ENCODE measurements around the gene SHMT2.

Gene SHMT2

GRCh38 chr12:57225680-57226210 is 3.8 kb upstream of the SHMT2 start:
- DNase-seq (ENCODE audit: low read depth, low spot score) = no peak

GRCh38 chr12:57226588-57227314 is 2.8 kb upstream of the SHMT2 start:
- no peak for DNase-seq (ENCODE audit: low read depth, low spot score)

- DNase-seq (ENCODE audit: low read depth, low spot score) = no peak
These were observed 2.0 kb upstream of the SHMT2 start for GRCh38 chr12:57227315-57228115.

GRCh38 chr12:57229046-57229633 is 371 bp upstream of the SHMT2 start:
- DNase-seq (ENCODE audit: low read depth, low spot score) = no peak

- no peak for DNase-seq (ENCODE audit: low read depth, low spot score)
These were observed 1.1 kb downstream of the SHMT2 start for GRCh38 chr12:57230381-57231155.

- DNase-seq (ENCODE audit: low read depth, low spot score) = no peak
These were observed 1.9 kb downstream of the SHMT2 start for GRCh38 chr12:57231276-57232021.

GRCh38 chr12:57232156-57232756 is 2.7 kb downstream of the SHMT2 start:
- no peak for DNase-seq (ENCODE audit: low read depth, low spot score)

- no peak for DNase-seq (ENCODE audit: low read depth, low spot score)
These were observed 4.1 kb downstream of the SHMT2 start for GRCh38 chr12:57233357-57234232.

GRCh38 chr12:57234233-57234570 is 4.7 kb downstream of the SHMT2 start:
- DNase-seq (ENCODE audit: low read depth, low spot score) = no peak

GRCh38 chr12:57234571-57235016 is 5.1 kb downstream of the SHMT2 start:
- DNase-seq (ENCODE audit: low read depth, low spot score) = no peak

GRCh38 chr12:57235017-57235727 is 5.7 kb downstream of the SHMT2 start:
- no peak for DNase-seq (ENCODE audit: low read depth, low spot score)

GRCh38 chr12:57235728-57236131 is 6.2 kb downstream of the SHMT2 start:
- no peak for DNase-seq (ENCODE audit: low read depth, low spot score)

GRCh38 chr12:57236201-57236924 is 6.9 kb downstream of the SHMT2 start:
- DNase-seq (ENCODE audit: low read depth, low spot score) = no peak

- DNase-seq (ENCODE audit: low read depth, low spot score) = no peak
These were observed 7.5 kb downstream of the SHMT2 start for GRCh38 chr12:57236925-57237595.

GRCh38 chr12:57237596-57237931 is 8.1 kb downstream of the SHMT2 start:
- no peak for DNase-seq (ENCODE audit: low read depth, low spot score)

GRCh38 chr12:57237932-57238853 is 8.7 kb downstream of the SHMT2 start:
- DNase-seq (ENCODE audit: low read depth, low spot score) = no peak
